GM12873 (cell line): ENCODE measurements around the gene ADGRF3.

Experiments used
- TF ChIP-seq, protein P1 (sequence below): IDR thresholded peaks from 2 replicates; pipeline ENCODE4 v1.5.1; 2012; ENCODE audit warnings: low read depth, mild to moderate bottlenecking, moderate library complexity, low read length, control low read depth; ENCODE audit not compliant: insufficient read depth; ENCODE audit errors: missing control alignments

ADGRF3 gene

DNA sequence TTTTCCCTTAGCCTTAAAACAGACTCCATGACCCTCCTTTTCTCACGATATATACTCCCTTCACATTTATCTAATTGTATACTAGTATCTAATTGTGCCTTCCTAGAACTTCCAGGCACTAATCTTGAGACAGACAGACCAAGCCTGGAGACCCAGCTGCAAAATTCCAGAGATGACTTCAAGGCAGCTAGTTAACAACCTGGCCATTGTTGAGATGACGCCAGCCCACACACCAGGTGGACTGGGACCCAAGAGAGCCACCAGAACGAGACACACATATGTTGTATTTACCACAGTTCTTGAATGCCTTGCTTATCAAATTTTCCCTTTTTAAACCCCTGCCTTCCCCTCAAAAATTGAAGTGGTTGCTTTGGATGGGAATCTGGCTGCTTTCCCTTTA is 49.5 kb downstream of the ADGRF3 start:
- TF ChIP-seq, protein P1, sequence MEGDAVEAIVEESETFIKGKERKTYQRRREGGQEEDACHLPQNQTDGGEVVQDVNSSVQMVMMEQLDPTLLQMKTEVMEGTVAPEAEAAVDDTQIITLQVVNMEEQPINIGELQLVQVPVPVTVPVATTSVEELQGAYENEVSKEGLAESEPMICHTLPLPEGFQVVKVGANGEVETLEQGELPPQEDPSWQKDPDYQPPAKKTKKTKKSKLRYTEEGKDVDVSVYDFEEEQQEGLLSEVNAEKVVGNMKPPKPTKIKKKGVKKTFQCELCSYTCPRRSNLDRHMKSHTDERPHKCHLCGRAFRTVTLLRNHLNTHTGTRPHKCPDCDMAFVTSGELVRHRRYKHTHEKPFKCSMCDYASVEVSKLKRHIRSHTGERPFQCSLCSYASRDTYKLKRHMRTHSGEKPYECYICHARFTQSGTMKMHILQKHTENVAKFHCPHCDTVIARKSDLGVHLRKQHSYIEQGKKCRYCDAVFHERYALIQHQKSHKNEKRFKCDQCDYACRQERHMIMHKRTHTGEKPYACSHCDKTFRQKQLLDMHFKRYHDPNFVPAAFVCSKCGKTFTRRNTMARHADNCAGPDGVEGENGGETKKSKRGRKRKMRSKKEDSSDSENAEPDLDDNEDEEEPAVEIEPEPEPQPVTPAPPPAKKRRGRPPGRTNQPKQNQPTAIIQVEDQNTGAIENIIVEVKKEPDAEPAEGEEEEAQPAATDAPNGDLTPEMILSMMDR: no peak

DNA sequence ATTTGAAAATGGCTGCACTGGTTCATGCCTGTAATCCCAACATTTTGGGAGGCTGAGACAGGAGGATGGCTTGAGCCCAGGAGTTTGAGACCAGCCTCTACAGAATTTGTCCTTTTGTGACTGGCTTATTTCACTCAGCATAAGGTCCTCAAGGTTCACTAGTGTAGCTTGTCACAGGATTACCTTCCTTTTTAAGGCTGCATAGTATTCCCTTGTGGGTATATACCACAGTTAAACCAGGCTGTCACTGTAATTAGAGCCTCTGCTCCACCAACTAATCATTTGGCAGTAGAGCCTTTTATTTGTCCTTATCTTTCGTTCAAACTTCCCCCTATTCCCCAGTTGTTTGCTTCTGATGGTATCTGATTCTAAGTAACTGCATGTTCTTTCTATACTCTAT is 51.1 kb downstream of the ADGRF3 start:
- TF ChIP-seq, protein P1: no peak

DNA sequence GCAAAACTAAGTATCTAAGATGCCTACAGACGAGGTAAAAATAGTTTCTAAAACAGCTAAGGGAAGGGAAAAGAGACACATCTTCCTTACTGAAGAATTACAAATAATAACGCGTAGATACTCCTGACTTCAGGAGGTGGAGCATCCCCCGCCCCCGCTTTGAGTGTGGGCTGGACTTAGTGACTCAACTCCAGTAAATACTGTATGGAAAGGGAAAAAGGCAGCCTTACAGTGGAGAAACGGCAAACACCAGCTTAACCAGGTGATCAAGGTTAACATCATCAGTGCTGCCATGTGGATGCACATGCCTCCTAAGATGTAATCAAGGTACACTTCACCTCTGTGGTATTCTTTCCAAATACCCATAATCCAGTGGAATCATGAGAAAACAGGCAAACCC is 53.9 kb downstream of the ADGRF3 start:
- TF ChIP-seq, protein P1: no peak

DNA sequence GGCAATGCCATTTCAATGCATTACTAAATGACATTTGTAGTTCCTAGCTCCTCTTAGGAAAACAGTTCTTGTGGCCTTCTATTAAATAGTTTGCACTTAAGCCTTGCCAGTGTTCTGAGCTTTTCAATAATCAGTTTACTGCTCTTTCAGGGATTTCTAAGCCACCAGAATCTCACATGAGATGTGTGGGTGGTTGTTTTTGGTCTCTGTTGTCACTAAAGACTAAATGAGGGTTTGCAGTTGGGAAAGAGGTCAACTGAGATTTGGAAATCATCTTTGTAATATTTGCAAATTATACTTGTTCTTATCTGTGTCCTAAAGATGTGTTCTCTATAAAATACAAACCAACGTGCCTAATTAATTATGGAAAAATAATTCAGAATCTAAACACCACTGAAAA is 56.6 kb downstream of the ADGRF3 start:
- TF ChIP-seq, protein P1: no peak

DNA sequence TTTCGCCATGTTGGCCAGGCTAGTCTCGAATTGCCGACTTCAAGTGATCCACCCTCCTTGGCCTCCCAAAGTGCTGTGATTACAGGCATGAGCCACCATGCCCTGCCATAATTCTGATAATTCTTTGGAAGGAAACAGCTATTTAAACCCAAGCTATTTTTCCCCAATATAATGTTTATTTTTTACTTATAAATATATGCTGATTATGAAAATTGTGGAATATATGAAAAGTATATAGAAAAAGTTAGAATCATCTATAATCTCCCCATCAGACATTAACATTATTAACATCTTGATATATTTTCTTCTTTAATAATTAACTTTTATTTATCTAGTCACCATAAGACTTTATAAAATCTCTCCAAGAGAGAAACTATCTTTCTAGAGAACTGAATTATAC is 60.7 kb downstream of the ADGRF3 start:
- TF ChIP-seq, protein P1: no peak

DNA sequence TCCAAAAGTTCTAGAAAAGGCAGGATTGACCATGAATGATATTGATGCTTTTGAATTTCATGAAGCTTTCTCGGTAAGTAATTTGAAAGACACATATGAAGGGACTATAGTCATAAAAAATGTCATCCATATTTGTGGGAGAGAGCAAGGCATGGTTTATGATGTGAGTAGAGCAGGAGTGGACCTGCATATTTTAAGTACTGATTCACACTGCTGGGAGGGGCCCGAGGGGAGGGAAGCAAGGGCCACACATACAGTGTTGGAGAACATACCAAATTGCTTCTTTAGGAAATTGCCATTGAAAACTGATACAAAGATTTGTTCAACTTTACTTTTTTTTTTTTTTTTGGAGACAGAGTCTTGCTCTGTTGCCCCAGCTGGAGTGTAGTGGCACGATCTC is 62.5 kb downstream of the ADGRF3 start:
- TF ChIP-seq, protein P1: no peak

DNA sequence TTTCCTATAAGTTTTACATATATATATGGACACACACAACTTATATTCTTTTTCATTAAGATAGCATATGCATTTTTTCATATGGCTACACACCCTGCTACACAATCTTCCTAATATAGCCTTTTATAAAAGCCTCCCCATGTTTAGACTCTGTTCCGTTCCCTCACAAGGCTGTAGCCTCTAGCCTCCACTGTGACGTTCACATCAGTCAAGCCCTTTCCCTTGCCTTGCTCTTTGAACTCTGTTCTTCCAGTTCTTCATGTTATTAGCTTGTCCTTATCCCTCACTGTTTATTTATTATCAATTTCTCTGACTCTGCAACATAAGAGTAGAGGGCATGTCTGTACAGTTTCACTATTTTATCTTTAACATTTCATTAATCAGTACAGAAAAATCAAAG is 63.0 kb downstream of the ADGRF3 start:
- TF ChIP-seq, protein P1: no peak
